ENCODE measurements around the gene RETSAT.
"Not testable (repeated sequence)": the region's sequence is repeated elsewhere in the genome, so short reads cannot be mapped to it uniquely, and the experiment has no call there.

Gene RETSAT

DNA sequence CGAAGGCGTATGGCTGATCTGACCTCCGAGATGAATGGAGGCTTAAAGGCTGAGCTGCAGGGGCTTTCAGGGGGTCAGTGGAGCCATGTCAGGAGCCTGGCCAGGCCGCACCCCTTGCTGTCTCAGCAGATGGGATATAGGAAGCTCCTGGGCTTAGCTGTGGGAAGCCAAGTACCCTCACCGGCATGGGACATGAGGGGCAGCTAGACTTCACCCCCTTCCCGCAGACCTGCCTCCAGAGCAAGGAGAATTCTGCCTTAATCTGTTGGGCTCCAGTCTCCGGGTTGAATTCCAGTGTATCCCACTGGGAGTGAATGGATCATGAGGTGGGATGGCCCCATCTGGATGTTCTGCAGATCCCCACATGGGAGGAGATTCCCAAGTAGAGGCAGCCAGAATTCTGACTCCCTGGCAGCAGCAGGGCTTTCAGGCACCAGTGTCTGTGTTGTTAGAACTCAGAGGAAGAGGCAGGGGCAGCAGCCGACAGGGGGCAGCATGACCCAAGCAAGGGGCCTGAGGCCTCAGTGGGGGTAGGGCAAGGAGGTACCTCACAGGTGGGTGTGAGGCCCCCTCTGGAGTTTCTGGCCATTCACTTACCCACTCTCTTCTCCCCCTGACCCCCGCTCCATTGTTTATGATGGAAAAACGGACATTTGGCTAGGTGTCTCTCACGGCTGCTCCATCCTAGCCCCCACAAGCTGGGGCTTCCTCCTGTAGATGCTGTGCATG, 36.8 kb upstream of the RETSAT start:
- Mint-ChIP-seq H3K4me1 (ENCODE audit: low read depth) (peaks cover 2% of the 10 kb centered on the region), H3K27me3 (no peaks in the 10 kb centered on the region), H3K36me3 (no peaks in the 10 kb centered on the region), H3K27ac (no peak overlapping the region), H3K9me3 (ENCODE audit: low read depth) (no peaks in the 10 kb centered on the region), H3K4me3 (no peak overlapping the region)

GRCh38 chr2:85388878-85389538, 34.7 kb upstream of the RETSAT start:
- Mint-ChIP-seq H3K27ac (peak overlapping the region; percentile 28), H3K27me3 (no peaks in the 10 kb centered on the region), H3K9me3 (ENCODE audit: low read depth) (no peaks in the 10 kb centered on the region), H3K4me1 (ENCODE audit: low read depth) (peaks cover 4% of the 10 kb centered on the region), H3K4me3 (no peak overlapping the region), H3K36me3 (no peaks in the 10 kb centered on the region)

DNA sequence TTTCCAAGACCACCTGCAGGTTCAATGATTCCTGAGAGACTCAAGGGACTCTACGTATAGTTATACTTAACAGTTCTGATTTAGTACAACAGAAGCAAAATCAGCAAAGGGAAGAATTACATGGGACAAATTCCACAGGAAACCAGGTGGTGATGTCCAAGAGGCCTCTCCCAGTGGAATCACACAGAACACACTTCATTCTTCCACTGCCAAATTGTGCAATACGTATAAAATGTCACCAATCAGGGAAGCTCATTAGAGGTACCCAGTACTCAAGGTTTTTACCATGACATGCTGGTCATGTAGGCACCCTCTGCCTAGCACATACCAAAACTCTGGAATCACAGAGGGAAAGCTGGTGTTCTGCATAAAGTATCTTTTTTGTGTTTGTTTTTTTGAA, 33.4 kb upstream of the RETSAT start:
- Mint-ChIP-seq H3K27me3 (no peaks in the 10 kb centered on the region), H3K36me3 (peaks cover 3% of the 10 kb centered on the region), H3K4me1 (ENCODE audit: low read depth) (peaks cover 4% of the 10 kb centered on the region), H3K4me3 (no peak overlapping the region), H3K27ac (no peak overlapping the region), H3K9me3 (ENCODE audit: low read depth) (no peaks in the 10 kb centered on the region)

DNA sequence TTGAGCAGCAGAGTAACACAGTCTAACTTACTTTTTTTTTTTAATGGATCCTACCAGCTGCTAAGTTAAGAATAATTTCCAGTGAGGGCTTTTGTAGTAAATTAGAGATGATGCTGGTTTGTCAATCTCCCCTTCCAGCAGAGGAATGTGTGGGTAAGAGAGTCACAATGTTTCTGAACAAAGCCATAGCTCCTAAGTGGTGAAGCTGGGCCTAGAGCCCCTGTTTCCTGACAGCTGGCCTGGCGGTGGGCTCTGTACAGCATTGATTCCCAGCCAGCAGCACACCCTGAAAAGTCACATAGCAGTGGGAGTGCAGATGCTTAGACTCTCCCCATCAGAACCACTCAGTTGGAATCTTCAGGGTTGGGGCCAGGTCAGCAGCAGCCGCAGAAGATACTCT, 31.4 kb upstream of the RETSAT start:
- no peaks in the 10 kb centered on the region for H3K9me3 Mint-ChIP-seq (ENCODE audit: low read depth)
- no peaks in the 10 kb centered on the region for H3K27me3 Mint-ChIP-seq
- H3K27ac Mint-ChIP-seq = no peak overlapping the region
- H3K36me3 Mint-ChIP-seq = peaks cover 3% of the 10 kb centered on the region
- peaks cover 2% of the 10 kb centered on the region for H3K4me1 Mint-ChIP-seq (ENCODE audit: low read depth)
- no peak overlapping the region for H3K4me3 Mint-ChIP-seq

GRCh38 chr2:85383850-85384249, 29.5 kb upstream of the RETSAT start:
- H3K27me3 Mint-ChIP-seq = no peaks in the 10 kb centered on the region
- no peak overlapping the region for H3K4me3 Mint-ChIP-seq
- H3K9me3 Mint-ChIP-seq (ENCODE audit: low read depth) = no peaks in the 10 kb centered on the region
- peaks cover 10% of the 10 kb centered on the region for H3K36me3 Mint-ChIP-seq
- no peak overlapping the region for H3K27ac Mint-ChIP-seq
- H3K4me1 Mint-ChIP-seq (ENCODE audit: low read depth) = peaks cover 2% of the 10 kb centered on the region

DNA sequence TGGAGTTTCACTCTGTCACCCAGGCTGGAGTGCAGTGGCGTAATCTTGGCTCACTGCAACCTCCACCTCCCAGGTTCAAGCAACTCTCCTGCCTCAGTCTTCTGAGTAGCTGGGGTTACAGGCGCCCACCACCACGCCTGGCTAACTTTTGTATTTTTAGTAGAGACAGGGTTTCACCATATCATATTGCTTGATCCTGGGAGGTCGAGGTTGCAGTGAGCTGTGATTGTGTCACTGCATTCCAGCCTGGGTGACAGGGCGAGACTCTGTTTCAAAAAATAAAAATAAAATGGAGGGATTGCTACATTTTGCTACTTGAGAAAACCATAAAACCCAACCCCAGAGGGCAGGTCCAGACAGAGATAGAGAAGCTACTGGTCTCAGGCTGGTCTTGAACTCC, 28.8 kb upstream of the RETSAT start:
- not testable (repeated sequence) for H3K4me1 Mint-ChIP-seq (ENCODE audit: low read depth); H3K4me3 Mint-ChIP-seq; H3K9me3 Mint-ChIP-seq (ENCODE audit: low read depth); H3K27ac Mint-ChIP-seq; H3K27me3 Mint-ChIP-seq
- peaks cover 16% of the 10 kb centered on the region for H3K36me3 Mint-ChIP-seq

GRCh38 chr2:85380048-85380447, 25.7 kb upstream of the RETSAT start:
- Mint-ChIP-seq H3K4me1 (ENCODE audit: low read depth) (no peaks in the 10 kb centered on the region), H3K27ac (no peak overlapping the region), H3K9me3 (ENCODE audit: low read depth) (no peaks in the 10 kb centered on the region), H3K4me3 (no peak overlapping the region), H3K36me3 (peaks cover 24% of the 10 kb centered on the region), H3K27me3 (no peaks in the 10 kb centered on the region)

- Mint-ChIP-seq H3K27ac (no peak overlapping the region), H3K36me3 (peaks cover 25% of the 10 kb centered on the region), H3K9me3 (ENCODE audit: low read depth) (no peaks in the 10 kb centered on the region), H3K4me3 (no peak overlapping the region), H3K27me3 (no peaks in the 10 kb centered on the region), H3K4me1 (ENCODE audit: low read depth) (no peaks in the 10 kb centered on the region)
These were observed 23.9 kb upstream of the RETSAT start for GRCh38 chr2:85378257-85378656.

DNA sequence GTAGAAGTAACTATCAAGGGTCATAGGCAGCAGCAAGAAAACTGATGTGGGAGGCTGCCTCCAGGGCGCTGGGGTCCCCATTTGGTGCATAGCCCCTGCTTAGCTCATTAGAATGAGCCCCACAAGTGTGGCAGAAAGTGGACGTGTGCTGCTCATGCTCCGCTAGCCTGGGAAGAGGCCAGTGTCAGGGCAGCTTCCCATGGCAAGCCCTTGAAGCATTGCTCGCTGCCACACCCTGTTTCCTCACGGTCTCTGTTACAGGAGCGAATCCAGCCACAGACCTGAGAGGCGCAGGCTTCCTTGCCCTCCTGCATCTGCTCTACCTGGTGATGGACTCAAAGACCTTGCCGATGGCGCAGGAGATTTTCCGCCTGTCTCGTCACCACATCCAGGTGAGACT, 22.8 kb upstream of the RETSAT start:
- Mint-ChIP-seq H3K27me3 (no peaks in the 10 kb centered on the region), H3K9me3 (ENCODE audit: low read depth) (no peaks in the 10 kb centered on the region), H3K27ac (no peak overlapping the region), H3K4me1 (ENCODE audit: low read depth) (no peaks in the 10 kb centered on the region), H3K36me3 (peaks cover 26% of the 10 kb centered on the region), H3K4me3 (no peak overlapping the region)

DNA sequence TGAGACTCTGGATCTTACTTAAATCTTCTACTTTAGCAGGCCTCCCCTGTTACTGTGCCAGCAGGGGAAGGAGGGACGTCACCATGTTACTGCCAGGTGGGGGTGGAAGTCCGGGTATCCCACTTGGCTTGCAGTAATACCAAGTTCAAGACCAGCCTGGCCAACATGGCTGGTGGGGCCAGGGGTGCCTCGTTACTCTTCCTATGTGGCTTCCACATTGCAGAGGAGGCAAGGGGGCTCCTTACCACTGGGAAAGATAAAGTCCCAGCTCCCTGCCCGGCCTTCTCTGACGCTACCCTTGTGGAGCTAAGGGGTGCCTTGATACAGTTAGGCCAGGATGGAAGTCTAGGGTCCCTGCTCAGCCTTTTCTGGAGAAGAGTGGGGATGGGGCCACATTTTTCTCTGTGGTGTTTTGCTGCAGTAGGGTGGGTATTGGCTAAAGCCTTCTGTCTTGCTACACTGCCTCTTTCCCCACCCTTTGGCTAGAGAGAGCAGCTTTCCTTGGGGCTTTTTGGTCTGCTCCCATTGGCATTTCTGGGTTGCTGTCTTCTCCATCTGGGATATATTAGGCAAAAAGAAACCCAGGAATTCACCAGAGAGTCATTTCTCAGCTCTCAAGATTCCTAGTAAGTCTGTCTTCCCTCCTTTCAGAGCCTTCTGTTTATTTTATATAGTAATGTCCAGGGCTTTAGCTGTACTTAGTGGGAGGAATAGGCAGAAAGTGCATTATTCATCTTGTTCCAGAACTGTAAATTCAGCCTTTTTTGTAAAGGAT, 22.1 kb upstream of the RETSAT start:
- H3K27ac Mint-ChIP-seq = no peak overlapping the region

GRCh38 chr2:85371045-85371444, 16.7 kb upstream of the RETSAT start:
- Mint-ChIP-seq H3K27ac (no peak overlapping the region), H3K9me3 (ENCODE audit: low read depth) (no peaks in the 10 kb centered on the region), H3K27me3 (no peaks in the 10 kb centered on the region), H3K4me3 (no peak overlapping the region), H3K4me1 (ENCODE audit: low read depth) (no peaks in the 10 kb centered on the region), H3K36me3 (peaks cover 16% of the 10 kb centered on the region)

More for the DNA sequence above, 22.1 kb upstream of the RETSAT start:
- H3K9me3 Mint-ChIP-seq (ENCODE audit: low read depth) = no peaks in the 10 kb centered on the region
- peaks cover 28% of the 10 kb centered on the region for H3K36me3 Mint-ChIP-seq
- H3K4me1 Mint-ChIP-seq (ENCODE audit: low read depth) = no peaks in the 10 kb centered on the region
- no peaks in the 10 kb centered on the region for H3K27me3 Mint-ChIP-seq
- H3K4me3 Mint-ChIP-seq = no peak overlapping the region

- H3K36me3 Mint-ChIP-seq = peaks cover 12% of the 10 kb centered on the region
- no peaks in the 10 kb centered on the region for H3K27me3 Mint-ChIP-seq
- no peaks in the 10 kb centered on the region for H3K4me1 Mint-ChIP-seq (ENCODE audit: low read depth)
- no peak overlapping the region for H3K4me3 Mint-ChIP-seq
- H3K9me3 Mint-ChIP-seq (ENCODE audit: low read depth) = no peaks in the 10 kb centered on the region
- H3K27ac Mint-ChIP-seq = no peak overlapping the region
These were observed 15.2 kb upstream of the RETSAT start for GRCh38 chr2:85369500-85369899.

GRCh38 chr2:85368921-85369320, 14.6 kb upstream of the RETSAT start:
- H3K4me1 Mint-ChIP-seq (ENCODE audit: low read depth) = no peaks in the 10 kb centered on the region
- no peaks in the 10 kb centered on the region for H3K9me3 Mint-ChIP-seq (ENCODE audit: low read depth)
- no peak overlapping the region for H3K27ac Mint-ChIP-seq
- no peak overlapping the region for H3K4me3 Mint-ChIP-seq
- peaks cover 12% of the 10 kb centered on the region for H3K36me3 Mint-ChIP-seq
- H3K27me3 Mint-ChIP-seq = no peaks in the 10 kb centered on the region

- Mint-ChIP-seq H3K9me3 (ENCODE audit: low read depth) (no peaks in the 10 kb centered on the region), H3K4me3 (no peak overlapping the region), H3K27me3 (no peaks in the 10 kb centered on the region), H3K36me3 (peaks cover 15% of the 10 kb centered on the region), H3K4me1 (ENCODE audit: low read depth) (no peaks in the 10 kb centered on the region), H3K27ac (no peak overlapping the region)
These were observed 12.9 kb upstream of the RETSAT start for GRCh38 chr2:85367180-85367579.

DNA sequence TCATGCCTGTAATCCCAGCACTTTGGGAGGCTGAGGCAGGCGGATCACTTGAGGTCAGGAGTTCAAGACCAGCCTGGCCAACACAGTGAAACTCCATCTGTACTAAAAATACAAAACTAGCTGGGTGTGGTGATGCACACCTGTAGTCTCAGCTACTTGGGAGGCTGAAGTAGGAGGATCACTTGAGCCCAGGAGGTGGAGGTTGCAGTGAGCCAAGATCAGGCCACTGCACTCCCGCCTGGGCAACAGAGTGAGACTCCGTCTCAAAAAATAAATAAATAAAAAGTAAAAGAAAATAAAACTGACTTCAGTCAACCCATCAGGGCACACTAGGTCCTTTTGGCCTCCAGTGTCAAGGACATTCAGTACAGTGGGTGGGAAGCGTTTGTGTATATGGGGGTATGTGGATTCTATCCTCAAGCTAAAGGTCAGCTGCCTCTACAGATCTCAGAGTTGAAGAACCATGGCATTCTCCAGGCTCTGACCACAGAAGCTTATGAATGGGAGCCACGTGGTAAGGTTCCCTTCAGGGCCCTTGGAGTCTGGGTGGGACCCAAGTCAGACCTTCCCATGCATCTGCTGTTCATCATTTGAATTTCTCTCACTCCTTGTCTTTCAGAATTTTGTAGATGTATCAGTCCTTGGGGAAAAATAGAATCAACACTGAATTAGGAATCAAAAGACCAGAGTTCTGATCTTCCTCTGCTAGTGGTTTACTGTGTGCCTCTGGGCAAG, 8.5 kb upstream of the RETSAT start:
- H3K27ac Mint-ChIP-seq; H3K4me3 Mint-ChIP-seq; H3K27me3 Mint-ChIP-seq; H3K9me3 Mint-ChIP-seq (ENCODE audit: low read depth): not testable (repeated sequence)
- H3K4me1 Mint-ChIP-seq (ENCODE audit: low read depth) = peaks cover 11% of the 10 kb centered on the region
- peaks cover 19% of the 10 kb centered on the region for H3K36me3 Mint-ChIP-seq
